ENCODE results near the gene SMG1.
"Not testable (repeated sequence)": the region's sequence is repeated elsewhere in the genome, so short reads cannot be mapped to it uniquely, and the experiment has no call there.

SMG1 gene

DNA sequence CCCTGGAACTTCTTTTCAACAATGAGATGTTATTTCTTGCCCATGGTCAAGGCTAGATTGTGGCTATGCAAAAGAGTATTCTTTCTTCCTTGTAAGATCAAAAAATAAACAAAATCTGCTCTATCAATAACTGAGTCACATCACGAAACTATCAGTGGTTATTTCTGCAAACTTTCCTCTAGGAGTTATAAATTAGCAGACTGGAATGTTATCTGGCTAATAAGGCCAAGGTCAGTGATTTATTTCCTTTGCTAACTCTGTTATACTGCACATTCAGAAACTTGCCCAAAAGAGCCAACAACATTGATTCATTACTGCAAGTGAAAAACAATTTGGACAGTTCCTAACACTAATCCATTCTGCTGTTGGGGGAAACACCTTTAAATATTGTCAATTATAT lies 129.8 kb downstream of the SMG1 start:
- DNase-seq, result no peak

DNA sequence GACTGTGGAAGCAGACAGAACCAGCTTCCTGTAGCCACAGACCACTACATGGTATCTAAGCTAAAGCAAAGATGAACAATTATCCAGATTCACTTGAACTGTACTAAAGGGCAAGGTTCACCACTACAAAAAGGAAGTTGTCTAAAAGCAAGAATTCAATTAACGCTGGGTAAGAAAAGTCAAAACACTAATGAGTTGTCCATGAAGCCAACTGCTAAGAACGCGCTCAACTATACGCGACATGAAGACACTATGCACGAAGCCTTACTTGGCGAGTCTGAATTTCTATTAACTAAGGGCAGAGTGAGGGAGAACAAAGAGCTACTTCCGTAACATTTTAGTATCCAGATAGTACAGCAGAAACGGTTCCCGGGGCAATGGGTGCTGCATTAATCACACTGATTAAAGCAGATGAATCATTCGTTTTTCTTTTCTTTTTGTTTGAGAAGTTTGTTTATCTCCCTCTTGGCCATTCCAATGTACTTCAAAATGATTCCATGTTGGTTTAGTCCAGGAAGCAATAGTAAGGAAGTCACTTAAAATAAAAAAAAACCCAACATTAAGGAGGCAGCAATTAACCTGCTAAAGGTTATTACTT lies 133.3 kb downstream of the SMG1 start:
- DNase-seq, result no peak

DNA sequence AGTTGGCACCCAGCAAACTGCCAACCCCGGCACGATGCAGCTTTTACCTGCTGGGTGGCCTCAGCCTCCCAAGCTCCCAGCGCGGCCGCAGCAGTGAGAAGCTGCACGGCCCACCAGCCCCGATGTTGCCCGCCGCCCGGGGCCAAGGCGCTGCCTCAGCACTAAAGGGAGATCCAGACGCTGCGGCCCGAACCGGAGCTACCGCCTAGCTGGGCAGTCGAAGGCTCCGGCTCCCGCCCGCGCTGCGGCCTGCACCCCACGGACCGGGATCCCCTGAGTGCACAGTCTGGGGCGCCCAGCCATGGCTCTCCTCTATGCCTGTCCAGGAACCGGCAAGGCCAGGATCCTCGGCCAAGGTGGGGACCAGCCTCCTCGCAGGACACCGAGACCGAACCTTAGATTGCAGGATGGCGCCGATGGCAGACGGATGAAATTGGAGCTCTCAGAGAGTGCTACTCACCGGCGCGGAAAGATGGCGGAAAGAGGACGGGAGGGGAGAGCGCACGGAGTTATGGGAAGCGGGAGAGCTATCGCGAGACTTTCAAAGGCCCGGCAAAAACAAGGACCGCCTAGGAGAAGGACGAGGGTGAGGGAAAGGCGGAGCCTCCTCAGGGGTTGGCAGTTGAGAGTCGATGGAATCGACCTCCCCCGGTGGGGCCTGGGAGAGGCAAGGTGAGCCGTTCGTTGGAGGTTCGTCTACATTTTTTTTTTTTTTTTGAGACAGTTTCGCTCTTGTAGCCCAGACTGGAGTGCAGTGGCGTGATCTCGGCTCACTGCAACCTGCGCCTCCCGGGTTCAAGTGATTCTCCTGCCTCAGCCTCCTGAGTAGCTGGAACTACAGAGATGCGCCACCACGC lies 136.1 kb downstream of the SMG1 start, which contains the start of gene RPS15A:
Gene RPS15A, minus strand, starts transcription at position 485 of the 857 bp plus-strand sequence. CDS start 1,221 bp downstream, outside the sequence.
- peak; percentile 84 to 97 (median 93) for DNase-seq

DNA sequence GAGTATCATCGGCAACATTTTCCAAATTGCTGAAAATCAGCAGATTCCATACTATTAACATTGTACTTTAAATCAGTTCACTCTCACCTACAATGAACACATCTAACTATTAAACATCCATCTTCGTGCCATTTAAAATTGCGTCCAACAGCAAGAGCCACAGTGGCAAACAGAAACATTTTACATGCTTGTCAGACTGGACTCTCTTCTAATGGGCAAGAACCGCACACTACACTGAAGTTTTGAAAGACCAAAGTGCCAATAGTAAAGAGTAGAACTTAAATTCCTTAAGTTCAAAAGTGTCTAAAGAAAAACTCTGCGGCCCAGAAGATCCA lies 136.7 kb downstream of the SMG1 start:
- no peak for DNase-seq

DNA sequence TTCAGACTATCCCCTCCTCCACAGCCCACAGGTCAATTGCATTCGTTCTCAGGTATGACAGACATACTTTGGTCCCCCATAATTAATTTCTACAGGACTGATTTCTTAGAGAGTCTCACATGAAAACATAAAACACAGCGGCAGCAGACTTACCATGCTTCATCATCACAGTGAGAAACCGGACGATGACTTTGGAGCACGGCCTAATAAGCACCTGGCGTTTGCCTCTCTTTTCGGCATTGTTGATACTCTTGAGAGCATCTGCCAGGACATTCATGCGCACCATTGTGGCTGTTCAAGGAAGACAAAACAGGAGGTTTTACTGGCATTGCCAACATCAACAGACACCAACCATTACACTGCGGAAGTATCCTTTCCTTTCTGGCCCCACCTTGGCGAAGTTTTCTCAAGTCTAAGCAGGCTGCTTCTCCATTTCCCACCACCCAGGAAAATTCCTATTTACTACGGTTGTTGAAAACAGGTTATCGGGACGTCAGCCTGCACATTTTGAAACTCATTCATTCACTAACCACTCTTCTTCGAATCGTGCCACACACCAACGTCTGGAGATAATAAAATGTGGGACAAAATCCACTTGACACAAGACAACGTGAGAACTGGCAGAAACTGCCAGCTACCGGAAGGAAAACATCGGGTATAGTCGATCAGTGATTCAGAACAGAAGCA lies 137.2 kb downstream of the SMG1 start:
- DNase-seq, result peak in 1 of 3 experiments; percentile 9

DNA sequence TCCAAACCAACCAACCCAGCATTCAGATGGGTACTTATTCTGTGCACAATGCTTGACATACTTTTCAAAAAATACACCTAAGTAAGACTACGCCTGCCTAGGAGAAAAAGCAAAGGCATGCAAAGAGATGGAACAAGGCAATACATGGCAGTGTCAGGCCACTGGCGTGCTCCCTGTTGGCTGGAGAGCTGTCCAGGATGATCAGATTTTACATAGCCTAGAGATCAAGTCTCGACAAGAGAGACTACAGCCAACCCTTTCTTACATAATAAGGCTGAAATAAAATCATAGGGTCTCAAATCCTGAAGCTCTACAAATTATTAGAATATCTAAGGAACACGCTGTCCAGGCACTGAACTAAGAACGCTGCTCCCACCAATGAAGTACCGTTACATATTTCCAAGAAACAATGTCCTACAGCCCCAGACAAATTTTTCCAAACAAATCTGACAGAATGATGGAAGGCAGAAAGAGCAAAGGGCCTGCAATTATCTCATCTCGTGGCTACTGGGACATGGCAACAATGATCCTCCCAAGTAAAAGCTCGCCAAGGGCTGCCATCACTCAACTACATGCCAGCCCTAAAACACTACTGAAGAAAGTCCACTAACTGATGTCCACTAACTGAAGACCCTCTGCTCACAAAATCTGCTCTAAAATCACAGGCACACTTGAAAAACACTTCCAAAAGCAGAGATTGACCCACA lies 141.1 kb downstream of the SMG1 start:
- no peak for DNase-seq

DNA sequence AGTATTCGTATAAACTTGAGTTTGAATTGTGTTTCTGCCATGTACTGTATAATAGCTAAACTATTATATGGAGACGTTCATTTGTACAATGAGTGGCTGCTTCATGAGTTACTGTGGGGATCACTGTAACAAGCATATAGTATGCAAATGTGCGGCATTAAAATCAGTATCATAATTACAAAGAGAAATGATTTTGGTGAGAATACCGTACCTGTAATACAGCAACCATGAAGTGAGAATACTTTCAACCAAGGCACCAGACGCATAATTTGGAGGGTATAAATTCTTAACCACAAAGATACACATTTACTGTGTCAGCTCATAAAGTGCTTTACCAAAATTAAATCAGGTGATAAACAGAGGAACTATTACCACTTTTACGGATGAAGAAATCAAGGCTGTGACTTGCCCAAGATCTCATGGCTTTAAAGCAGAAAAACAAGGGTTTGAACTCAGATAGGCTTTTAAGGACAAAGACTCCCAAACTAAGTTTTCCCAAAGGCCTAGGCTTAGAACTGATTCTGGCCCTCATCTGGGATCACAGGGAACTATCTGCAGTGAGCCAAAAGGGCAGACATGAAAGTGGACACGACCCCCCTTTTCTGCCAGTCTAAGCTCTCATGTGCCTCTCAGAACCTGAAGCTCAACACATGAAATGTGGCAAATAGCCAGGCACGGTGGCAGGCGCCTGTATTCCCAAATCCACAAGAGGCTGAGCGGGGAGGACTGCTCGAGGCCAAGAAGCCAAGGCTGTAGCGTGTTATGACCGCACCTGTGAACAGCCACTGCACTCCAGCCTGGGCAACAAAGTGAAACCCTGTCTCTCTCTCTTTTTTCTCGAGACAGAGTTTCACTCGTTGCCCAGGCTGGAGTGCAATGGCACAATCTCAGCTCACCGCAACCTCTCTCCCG lies 142.5 kb downstream of the SMG1 start:
- DNase-seq, result no peak

DNA sequence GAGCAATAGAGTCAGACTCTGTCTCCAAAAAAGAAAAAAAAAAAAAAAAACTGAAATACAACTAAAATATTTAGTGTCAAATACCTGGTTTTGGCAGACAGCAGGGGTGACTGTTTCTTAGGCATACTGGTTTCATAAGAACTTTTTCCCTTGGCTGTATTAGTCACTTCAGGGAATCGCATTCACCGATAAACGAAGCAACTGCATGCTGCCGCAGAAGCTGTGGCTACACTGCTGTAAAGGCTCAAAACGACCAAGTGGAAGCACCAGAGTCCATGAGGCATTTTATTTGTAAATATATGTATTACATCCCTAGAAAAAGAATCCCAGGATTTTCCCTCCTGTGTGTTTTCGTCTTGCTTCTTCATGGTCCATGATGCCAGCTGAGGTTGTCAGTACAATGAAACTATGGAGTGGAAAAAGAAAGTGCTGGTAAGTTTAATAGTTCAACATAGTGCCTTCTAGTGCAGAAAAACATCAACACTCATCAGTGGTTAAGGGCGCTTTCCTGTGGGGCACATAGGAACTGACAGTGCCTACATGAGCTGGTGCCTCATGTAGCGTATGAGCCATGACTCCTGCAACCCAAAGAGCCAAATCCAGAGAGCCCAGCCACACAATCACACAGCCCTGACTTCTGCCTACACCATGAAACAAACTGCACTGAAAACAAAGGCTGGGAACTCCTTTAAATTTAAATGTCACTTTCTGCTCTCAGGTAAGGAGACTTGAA lies 143.3 kb downstream of the SMG1 start:
- no peak for DNase-seq

DNA sequence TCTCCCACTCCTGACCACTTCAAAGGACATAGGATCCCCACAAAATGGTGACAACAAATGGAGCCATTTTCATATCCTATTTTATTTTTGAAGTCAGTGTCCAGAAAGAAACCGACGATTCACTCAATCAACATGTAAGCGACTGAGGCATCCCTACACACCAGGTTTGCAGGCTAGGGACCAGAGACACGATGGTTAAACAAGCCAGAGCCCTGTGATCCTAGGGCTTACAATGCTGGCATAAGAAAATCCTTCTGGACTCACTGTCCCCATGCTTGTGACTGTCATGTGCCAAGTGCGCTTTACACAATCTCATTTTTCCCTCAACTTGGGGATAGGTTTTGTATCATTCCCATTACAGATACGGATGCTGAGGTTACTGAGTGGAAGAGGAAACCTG lies 145.0 kb downstream of the SMG1 start:
- DNase-seq, result not testable (repeated sequence)

DNA sequence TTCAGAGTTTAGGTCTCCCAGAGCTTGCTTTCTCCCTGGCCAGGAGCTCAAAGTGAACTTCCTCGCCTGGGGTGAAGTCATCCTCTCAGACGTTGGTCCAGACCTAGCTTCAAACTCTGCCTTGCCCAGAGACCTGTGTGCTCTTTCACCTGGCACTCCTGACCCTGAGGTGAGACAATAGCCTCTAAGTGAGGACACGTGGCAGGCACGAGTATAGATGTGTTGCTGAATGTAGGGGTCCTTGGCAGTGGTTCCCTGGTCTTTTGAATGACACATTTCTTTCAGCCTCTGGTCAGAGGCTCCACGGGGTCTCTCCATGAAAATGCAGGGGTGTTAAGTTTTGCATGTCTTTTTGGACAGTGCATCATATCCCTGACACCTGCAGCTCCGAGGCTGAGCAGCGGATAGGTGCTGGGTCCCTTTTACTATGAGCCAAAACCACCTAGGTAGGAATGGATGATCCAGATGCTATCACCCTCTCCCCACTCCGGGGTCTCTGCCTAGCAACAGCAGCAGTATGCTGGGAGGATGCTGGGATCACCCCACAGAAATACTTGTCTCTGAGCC lies 145.7 kb downstream of the SMG1 start:
- not testable (repeated sequence) for DNase-seq

DNA sequence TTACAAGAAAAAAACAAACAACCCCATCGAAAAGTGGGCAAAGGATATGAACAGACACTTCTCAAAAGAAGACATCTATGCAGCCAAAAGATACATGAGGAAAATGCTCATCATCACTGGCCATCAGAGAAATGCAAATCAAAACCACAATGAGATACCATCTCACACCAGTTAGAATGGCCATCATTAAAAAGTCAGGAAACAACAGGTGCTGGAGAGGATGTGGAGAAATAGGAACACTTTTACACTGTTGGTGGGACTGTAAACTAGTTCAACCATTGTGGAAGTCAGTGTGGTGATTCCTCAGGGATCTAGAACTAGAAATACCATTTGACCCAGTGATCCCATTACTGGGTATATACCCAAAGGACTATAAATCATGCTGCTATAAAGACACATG lies 148.5 kb downstream of the SMG1 start:
- DNase-seq, result not testable (repeated sequence)

DNA sequence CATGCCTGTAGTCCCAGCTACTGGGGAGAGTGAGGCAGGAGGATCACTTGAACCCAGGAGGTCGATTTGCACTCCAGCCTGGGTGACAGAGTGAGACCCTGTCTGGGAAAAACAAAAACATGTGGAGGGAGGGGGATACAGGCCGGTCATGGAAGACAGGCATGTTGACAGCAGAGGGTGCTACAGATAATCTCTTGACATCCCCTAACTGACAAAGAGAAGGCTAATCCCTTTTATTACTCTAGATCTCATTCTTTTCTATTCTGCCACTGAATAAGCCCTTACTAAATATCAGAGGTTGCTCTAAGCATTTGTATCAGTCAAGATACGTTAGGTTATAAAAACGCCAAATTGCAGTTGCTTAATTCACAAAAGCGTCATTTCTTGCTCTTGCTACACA lies 149.9 kb downstream of the SMG1 start:
- not testable (repeated sequence) for DNase-seq

DNA sequence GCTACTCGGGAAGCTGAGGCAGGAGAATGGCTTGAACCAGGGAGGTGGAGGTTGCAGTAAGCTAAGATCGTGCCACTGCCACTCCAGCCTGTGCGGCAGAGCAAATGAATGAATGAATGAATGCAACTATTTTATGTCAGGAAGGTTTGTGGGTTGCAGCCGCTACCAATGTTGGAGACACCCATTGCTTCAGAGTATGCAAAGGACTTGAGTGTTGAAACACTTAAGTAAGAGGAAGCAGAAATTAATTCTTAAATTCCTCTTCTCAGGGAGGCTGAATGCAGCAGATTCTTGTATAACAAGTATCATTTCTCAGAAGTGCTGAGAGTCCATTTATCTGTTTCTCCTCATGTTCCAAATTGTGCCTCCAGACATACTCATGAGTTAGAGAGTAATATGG lies 151.6 kb downstream of the SMG1 start:
- DNase-seq, result not testable (repeated sequence)

DNA sequence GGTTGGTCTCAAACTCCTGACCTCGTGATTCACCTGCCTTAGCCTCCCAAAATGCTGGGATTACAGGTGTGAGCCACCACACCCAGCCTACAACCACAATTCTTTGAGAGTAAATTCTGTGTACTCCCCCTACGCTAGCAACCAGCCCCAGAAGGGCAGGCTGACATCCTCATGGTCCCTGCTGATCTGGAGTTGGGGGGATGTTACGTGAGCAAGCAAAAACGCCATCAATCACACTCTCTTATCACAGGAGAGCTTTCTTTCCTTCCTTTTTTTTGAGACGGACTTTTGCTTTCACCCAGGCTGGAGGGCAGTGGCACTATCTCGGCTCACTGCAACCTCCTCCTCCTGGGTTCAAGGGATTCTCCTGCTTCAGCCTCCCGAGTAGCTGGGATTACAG lies 154.0 kb downstream of the SMG1 start:
- not testable (repeated sequence) for DNase-seq

DNA sequence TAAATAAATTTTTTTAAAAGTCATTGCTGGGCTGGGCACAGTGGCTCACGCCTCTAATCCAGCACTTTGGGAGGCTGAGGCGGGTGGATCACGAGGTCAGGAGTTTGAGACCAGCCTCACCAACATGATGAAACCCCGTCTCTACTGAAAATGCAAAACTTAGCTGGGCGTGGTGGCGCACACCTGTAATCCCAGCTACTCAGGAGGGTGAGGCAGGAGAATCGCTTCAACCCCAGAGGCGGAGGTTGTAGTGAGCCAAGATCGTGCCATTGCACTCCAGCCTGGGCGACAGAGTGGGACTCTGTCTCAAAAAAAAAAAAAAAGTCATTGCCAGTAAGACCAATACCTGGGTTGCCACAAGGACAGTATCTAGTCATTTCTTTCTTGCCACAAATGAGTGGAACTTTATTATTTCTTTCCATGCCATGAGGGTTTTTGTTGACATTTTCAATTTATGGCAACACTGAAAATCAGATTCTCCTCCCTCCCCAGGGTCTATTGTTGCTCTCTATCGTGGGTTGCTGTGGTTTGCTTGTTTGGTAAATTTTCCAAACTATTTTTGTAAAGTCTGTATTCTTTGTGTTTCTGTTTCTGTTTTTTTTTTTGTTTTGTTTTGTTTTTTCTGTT lies 155.8 kb downstream of the SMG1 start:
- DNase-seq, result not testable (repeated sequence)

DNA sequence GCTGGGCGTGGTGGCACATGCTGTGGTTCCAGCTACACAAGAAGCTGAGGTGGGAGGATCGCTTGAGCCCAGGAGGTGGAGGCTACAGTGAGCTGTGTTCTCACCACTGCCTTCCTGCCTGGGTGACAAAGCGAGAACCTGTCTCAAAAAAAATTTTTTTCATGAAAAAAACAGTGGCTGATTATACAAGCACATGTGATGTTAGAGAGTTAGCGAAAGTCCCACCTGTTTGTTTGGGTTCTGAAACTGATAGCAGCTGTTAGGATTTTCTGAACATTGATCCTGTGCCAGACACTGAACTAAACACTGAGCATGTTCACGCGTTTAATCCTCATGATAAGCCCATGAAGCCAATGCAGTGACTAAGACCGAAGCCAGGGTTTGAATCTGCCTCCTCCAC lies 159.0 kb downstream of the SMG1 start:
- DNase-seq, result not testable (repeated sequence)

DNA sequence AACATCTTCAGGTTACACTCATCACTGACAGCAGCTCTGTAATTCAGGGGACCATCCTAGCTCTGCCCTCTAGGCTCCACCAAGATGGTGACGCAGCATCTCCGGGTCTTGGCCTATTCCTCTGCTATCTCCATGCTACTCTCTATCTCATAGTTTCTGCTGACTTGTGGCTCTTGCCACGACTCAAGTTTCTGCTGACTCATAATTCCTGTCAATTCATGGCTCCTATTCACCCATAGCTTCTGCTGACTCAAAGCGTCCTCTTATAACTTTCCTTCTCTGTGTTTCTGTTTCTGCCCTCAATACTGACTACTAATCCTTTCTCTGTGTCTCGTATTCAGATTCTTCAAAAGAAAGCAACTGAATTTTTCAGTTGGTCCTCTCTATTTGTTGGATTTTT lies 163.5 kb downstream of the SMG1 start:
- not testable (repeated sequence) for DNase-seq

DNA sequence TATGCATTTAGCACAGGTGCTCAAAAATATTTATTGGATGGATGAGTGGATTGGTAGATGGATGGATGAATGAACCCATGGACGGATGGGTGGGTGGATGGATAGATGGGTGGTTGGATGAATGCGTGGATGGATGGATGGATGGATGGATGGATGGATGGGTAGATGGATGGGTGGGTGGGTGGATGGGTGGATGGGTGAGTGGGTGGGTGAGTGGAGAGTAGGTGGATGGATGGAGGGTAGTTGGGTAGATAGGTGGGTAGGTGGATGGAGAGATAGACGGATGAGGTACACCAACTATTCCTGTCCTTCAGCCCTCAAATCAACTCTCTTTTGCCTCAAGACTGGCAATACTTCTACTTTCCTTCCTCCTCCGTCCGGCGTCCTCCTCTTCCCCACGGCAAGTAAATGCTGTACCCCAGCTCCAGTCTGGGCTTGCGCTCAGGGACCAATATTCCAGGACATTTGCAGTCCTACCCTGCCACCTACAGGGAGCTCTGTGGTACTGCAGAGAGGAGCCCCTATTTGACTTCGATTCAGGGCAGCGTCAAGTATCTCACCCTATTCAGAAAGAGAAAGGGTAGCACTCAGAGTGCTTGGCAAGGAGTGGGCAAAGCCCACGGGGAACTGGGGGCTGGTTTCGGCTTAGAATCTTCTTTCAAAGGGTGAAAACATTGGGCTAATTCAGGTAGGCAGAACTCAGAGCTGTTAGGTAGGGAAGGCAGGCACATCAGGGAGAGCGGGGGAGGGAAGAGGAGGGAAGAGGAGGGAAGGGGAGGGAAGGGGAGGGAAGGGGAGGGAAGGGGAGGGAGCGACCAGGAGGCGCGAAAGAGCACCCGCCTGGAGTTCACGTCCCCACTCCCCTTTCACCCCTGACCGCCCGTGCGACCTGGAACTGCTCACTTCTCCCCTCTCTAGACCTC lies 166.3 kb downstream of the SMG1 start:
- DNase-seq, result peak; percentile 2 to 36 (median 20)

DNA sequence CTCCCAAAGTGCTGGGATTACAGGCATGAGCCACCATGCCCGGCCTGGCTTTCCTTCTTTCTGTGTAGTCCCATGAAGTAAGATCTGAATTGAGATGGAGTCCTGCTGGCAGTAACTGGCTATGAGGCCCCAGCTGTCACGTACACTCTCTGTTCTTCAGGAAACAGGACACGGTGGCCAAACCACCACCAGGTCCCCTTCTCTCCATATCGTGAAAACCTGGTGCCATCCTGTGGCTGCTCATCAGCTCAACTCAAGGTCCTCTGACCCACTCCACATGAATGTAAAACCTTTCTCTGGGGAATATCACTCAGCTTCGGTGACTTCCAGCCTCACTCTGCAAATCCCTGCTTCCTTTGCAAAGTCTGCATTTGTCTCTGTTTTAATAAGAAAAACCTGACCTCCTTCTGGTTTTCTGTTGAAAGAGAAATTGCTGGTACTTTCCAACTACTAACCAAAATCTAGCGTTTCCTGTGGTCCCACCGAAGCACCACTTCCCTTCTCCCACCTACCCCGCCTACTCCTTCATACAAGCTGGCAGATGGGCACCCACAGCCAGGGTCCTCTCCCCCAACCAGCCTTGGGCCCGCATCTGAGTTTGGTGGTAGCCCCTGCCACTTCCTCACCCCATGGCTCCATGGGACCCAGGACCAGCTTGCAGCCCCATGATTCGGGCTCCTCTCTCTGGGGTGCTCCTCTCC lies 168.1 kb downstream of the SMG1 start:
- not testable (repeated sequence) for DNase-seq

Data from NCI-H1417 (cell line).